RWPE2 (cell line): ENCODE results near the gene LRRC56.
A peak's percentile ranks its signal among the peaks of the same experiment; 100 is the strongest.

ENCODE experiments used
- ATAC-seq: fragments of 200-7000 bp; cut with Tn5 transposase; 3 replicates; pipeline ENCODE4 v1.9.1; 2021; ENCODE audit warnings: low read depth
- DNase-seq: peaks from one replicate; pipeline ENCODE4 v3.0.0-alpha.2; 2020; ENCODE audit warnings: low spot score
- H3K27ac ChIP-seq: fragments of 450-650 bp; 2 replicates; pipeline ENCODE4 v1.5.1; 2017; ENCODE audit warnings: mild to moderate bottlenecking; ENCODE audit not compliant: poor library complexity, severe bottlenecking
- H3K27me3 ChIP-seq: fragments of 250-450 bp; sonication (Bioruptor Pico); 2 replicates; pipeline ENCODE4 v1.5.1; 2021; ENCODE audit warnings: mild to moderate bottlenecking, moderate library complexity; ENCODE audit not compliant: insufficient read depth, poor library complexity, severe bottlenecking
- H3K36me3 ChIP-seq: fragments of 250-450 bp; sonication (Bioruptor Pico); 2 replicates; pipeline ENCODE4 v1.5.1; 2020; ENCODE audit warnings: low read depth, mild to moderate bottlenecking, moderate library complexity
- H3K4me1 ChIP-seq: fragments of 250-450 bp; sonication (Bioruptor Pico); 2 replicates; pipeline ENCODE4 v1.5.1; 2021; ENCODE audit warnings: mild to moderate bottlenecking, moderate library complexity; ENCODE audit not compliant: insufficient read depth, poor library complexity, severe bottlenecking
- H3K4me3 ChIP-seq: fragments of 250-450 bp; sonication (Bioruptor Pico); 2 replicates; pipeline ENCODE4 v1.5.1; 2021; ENCODE audit warnings: mild to moderate bottlenecking, moderate library complexity; ENCODE audit not compliant: severe bottlenecking
- H3K9me3 ChIP-seq: fragments of 250-450 bp; sonication (Bioruptor Pico); 2 replicates; pipeline ENCODE4 v1.5.1; 2021; ENCODE audit warnings: mild to moderate bottlenecking, moderate library complexity; ENCODE audit not compliant: severe bottlenecking
- TF ChIP-seq, protein P1 (sequence below): fragments of 450-650 bp; IDR thresholded peaks from one replicate; pipeline ENCODE4 v1.5.1; 2017; ENCODE audit warnings: mild to moderate bottlenecking, moderate library complexity; ENCODE audit not compliant: poor library complexity, severe bottlenecking

Gene LRRC56

GRCh38 chr11:584287-584686 is 47.0 kb downstream of the LRRC56 start:
- TF ChIP-seq, protein P1, sequence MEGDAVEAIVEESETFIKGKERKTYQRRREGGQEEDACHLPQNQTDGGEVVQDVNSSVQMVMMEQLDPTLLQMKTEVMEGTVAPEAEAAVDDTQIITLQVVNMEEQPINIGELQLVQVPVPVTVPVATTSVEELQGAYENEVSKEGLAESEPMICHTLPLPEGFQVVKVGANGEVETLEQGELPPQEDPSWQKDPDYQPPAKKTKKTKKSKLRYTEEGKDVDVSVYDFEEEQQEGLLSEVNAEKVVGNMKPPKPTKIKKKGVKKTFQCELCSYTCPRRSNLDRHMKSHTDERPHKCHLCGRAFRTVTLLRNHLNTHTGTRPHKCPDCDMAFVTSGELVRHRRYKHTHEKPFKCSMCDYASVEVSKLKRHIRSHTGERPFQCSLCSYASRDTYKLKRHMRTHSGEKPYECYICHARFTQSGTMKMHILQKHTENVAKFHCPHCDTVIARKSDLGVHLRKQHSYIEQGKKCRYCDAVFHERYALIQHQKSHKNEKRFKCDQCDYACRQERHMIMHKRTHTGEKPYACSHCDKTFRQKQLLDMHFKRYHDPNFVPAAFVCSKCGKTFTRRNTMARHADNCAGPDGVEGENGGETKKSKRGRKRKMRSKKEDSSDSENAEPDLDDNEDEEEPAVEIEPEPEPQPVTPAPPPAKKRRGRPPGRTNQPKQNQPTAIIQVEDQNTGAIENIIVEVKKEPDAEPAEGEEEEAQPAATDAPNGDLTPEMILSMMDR = no peak
- peaks cover 4% of the 10 kb centered on the region for H3K4me1 ChIP-seq
- DNase-seq (no peak), ATAC-seq (no peak)
- no peak overlapping the region for H3K27ac ChIP-seq
- no peak overlapping the region for H3K4me3 ChIP-seq
- H3K36me3 ChIP-seq = peaks cover 64% of the 10 kb centered on the region
- no peaks in the 10 kb centered on the region for H3K9me3 ChIP-seq
- no peaks in the 10 kb centered on the region for H3K27me3 ChIP-seq

DNA sequence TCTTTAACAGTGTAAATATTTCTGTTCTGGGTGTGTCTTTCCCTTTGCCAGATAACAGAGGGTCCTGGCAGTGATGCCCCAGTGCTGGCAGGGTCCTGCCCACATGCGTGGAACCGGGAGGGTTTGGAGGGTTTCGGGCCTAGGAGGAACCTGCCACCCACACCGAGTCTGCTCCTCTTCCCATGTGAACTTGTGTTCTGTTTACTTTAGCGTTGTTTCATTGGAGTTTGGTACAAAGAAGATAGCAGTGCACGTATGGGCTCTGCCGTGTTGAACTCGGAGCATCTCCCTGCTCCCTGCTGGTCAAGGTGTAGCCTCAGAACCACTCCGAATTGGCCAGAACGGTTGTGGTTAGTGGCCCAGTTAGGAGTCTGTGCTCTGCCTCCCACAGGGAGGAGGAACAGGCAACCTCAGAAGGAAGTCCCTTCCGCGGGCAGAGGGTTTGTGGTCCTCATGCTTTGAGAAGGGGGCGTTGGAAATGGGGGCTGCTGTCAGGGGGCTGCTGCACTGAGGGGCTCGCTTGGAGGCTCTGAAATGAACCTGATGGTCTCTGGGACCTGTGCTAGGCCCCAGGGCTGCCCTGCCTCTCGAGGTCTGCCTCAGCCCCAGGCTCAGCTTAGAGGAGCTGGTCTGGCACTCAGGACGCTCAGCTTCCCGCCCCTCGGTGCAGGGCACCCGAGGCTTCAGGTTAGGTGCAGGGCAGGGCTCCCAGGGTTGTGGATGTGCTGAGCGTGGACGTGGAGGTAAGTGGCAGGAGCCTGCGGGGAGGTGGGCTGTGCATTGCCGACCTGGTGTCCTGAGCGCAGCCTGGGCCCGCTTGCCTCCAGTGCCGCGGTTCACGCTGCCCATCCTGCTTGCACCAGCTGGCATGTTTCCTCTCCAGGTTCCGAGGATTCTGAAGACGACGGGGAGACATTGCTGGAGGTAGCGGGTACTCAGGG is 49.3 kb downstream of the LRRC56 start:
- DNase-seq (no peak), ATAC-seq (no peak)
- H3K4me1 ChIP-seq = no peaks in the 10 kb centered on the region
- H3K36me3 ChIP-seq = peaks cover 70% of the 10 kb centered on the region
- no peak overlapping the region for H3K27ac ChIP-seq
- H3K27me3 ChIP-seq = no peaks in the 10 kb centered on the region
- TF ChIP-seq, protein P1 = no peak
- no peak overlapping the region for H3K4me3 ChIP-seq
- H3K9me3 ChIP-seq = no peaks in the 10 kb centered on the region

GRCh38 chr11:587546-587945 is 50.2 kb downstream of the LRRC56 start:
- ATAC-seq (0 out of 3 replicates have a peak, but pooled peaks have one; percentile 19), DNase-seq (no peak)
- H3K27me3 ChIP-seq = no peaks in the 10 kb centered on the region
- H3K27ac ChIP-seq = peak overlapping the region; percentile 15
- peaks cover 70% of the 10 kb centered on the region for H3K36me3 ChIP-seq
- H3K4me1 ChIP-seq = no peaks in the 10 kb centered on the region
- no peak overlapping the region for H3K4me3 ChIP-seq
- TF ChIP-seq, protein P1 = no peak
- no peaks in the 10 kb centered on the region for H3K9me3 ChIP-seq

- Histone ChIP-seq H3K27ac (peak overlapping the region; percentile 15), H3K36me3 (peaks cover 69% of the 10 kb centered on the region), H3K27me3 (no peaks in the 10 kb centered on the region), H3K4me1 (no peaks in the 10 kb centered on the region), H3K4me3 (no peak overlapping the region), H3K9me3 (no peaks in the 10 kb centered on the region)
- TF ChIP-seq, protein P1 = no peak
- no peak for DNase-seq
- ATAC-seq = 0 out of 3 replicates have a peak, but pooled peaks have one; percentile 48
These were observed 50.7 kb downstream of the LRRC56 start for GRCh38 chr11:587978-588380.

GRCh38 chr11:589798-590197 is 52.5 kb downstream of the LRRC56 start:
- TF ChIP-seq, protein P1 = no peak
- H3K27me3 ChIP-seq = no peaks in the 10 kb centered on the region
- no peak for ATAC-seq
- DNase-seq = no peak
- H3K4me3 ChIP-seq = no peak overlapping the region
- no peaks in the 10 kb centered on the region for H3K9me3 ChIP-seq
- H3K4me1 ChIP-seq = no peaks in the 10 kb centered on the region
- peaks cover 75% of the 10 kb centered on the region for H3K36me3 ChIP-seq
- H3K27ac ChIP-seq = no peak overlapping the region
